GM23338 (cell line): ENCODE data around the gene SLC35F1. TPM values are rescaled to one million over a fixed set of nuclear protein-coding genes. Genes with fewer than 3 reads are reported as not detected.
"Not testable (repeated sequence)": the region's sequence is repeated elsewhere in the genome, so short reads cannot be mapped to it uniquely, and the experiment has no call there.

Source experiments
- ATAC-seq: fragments of 200-7000 bp; cut with Tn5 transposase; 3 replicates; pipeline ENCODE4 v1.9.1; 2020
- DNase-seq: peaks from one replicate; pipeline ENCODE4 v3.0.0-alpha.2; 2015; ENCODE audit warnings: low spot score
- H2AFZ ChIP-seq: fragments of 200-600 bp; sonication (generic); 2 replicates; pipeline ENCODE4 v1.8.0; 2016; ENCODE audit warnings: antibody characterized with exemption, mild to moderate bottlenecking, moderate library complexity
- H3F3A ChIP-seq: fragments of 200-600 bp; sonication (generic); replicated peaks from 2 replicates; pipeline ENCODE4 v1.8.0; 2017; ENCODE audit warnings: antibody characterized with exemption, mixed run types, low read depth
- H3K27ac ChIP-seq: fragments of 200-600 bp; sonication (generic); 2 replicates; pipeline ENCODE4 v1.6.1; 2016; ENCODE audit warnings: low read depth
- H3K27me3 ChIP-seq: fragments of 200-600 bp; sonication (generic); 2 replicates; pipeline ENCODE4 v1.8.0; 2016; ENCODE audit warnings: mild to moderate bottlenecking, mixed run types, moderate library complexity; ENCODE audit not compliant: insufficient read depth
- H3K36me3 ChIP-seq: fragments of 200-600 bp; sonication (generic); 2 replicates; pipeline ENCODE4 v1.8.0; 2016; ENCODE audit warnings: mild to moderate bottlenecking; ENCODE audit not compliant: insufficient read depth
- H3K4me1 ChIP-seq: fragments of 200-600 bp; sonication (generic); 2 replicates; pipeline ENCODE4 v1.8.0; 2016; ENCODE audit warnings: mild to moderate bottlenecking, moderate library complexity; ENCODE audit not compliant: insufficient read depth
- H3K4me2 ChIP-seq: fragments of 200-600 bp; sonication (generic); 2 replicates; pipeline ENCODE4 v1.7.1; 2017; ENCODE audit warnings: mixed run types
- H3K4me3 ChIP-seq: fragments of 200-600 bp; sonication (generic); 2 replicates; pipeline ENCODE4 v1.6.1; 2016; ENCODE audit warnings: mixed run types
- H3K79me2 ChIP-seq: fragments of 200-600 bp; sonication (generic); replicated peaks from 2 replicates; pipeline ENCODE4 v1.8.0; 2017; ENCODE audit warnings: mild to moderate bottlenecking; ENCODE audit not compliant: insufficient read depth
- H3K9me2 ChIP-seq: fragments of 200-600 bp; sonication (generic); 2 replicates; pipeline ENCODE4 v1.8.0; 2017; ENCODE audit not compliant: insufficient read depth
- H4K20me1 ChIP-seq: fragments of 200-600 bp; sonication (generic); replicated peaks from 2 replicates; pipeline ENCODE4 v1.8.0; 2017; ENCODE audit warnings: mild to moderate bottlenecking; ENCODE audit not compliant: insufficient read depth
- H3K27ac Mint-ChIP-seq: 2 replicates; pipeline ENCODE4 v1.8.0; 2020; ENCODE audit warnings: inconsistent platforms, mild to moderate bottlenecking, moderate library complexity, mixed read lengths
- H3K27me3 Mint-ChIP-seq: 3 replicates; pipeline ENCODE4 v1.8.0; 2022; ENCODE audit warnings: low read depth, mild to moderate bottlenecking, moderate library complexity, mixed read lengths, inconsistent platforms; ENCODE audit not compliant: insufficient read depth, poor library complexity
- H3K36me3 Mint-ChIP-seq: 3 replicates; pipeline ENCODE4 v1.8.0; 2021; ENCODE audit warnings: low read depth, mild to moderate bottlenecking, inconsistent platforms, moderate library complexity, mixed read lengths
- H3K4me1 Mint-ChIP-seq: 3 replicates; pipeline ENCODE4 v1.8.0; 2020; ENCODE audit warnings: mild to moderate bottlenecking, inconsistent platforms, mixed read lengths
- H3K4me3 Mint-ChIP-seq: 3 replicates; pipeline ENCODE4 v1.8.0; 2021; ENCODE audit warnings: moderate library complexity, mild to moderate bottlenecking, inconsistent platforms, mixed read lengths
- H3K9me3 Mint-ChIP-seq: 3 replicates; pipeline ENCODE4 v1.8.0; 2020; ENCODE audit warnings: moderate library complexity, mild to moderate bottlenecking, inconsistent platforms, mixed read lengths
- CREB1 ChIP-seq: fragments of 250-450 bp; sonication (Bioruptor Pico); IDR thresholded peaks from 2 replicates; pipeline ENCODE4 v1.5.0; 2020; ENCODE audit warnings: low read depth, mild to moderate bottlenecking, moderate library complexity
- CTCF ChIP-seq, 2 experiments: fragments of 200-600 bp in 1 of 2; sonication (generic) in 1 of 2; conservative IDR thresholded peaks; 2 replicates each; pipeline versions ENCODE4 v1.5.1 to v1.6.1; 2016 to 2017; ENCODE audit warnings: antibody characterized with exemption in 2 of 2, low read depth in 2 of 2, mild to moderate bottlenecking in 2 of 2, moderate library complexity in 1 of 2
- ETS1 ChIP-seq: IDR thresholded peaks from 2 replicates; pipeline ENCODE4 v1.6.1; 2016; ENCODE audit warnings: antibody characterized with exemption
- EZH2 ChIP-seq: fragments of 200-600 bp; sonication (generic); IDR thresholded peaks from one replicate; pipeline ENCODE4 v1.8.0; 2017; ENCODE audit warnings: antibody characterized with exemption, mild to moderate bottlenecking, low read depth; ENCODE audit not compliant: unreplicated experiment
- EZH2phosphoT487 ChIP-seq: fragments of 200-600 bp; sonication (generic); IDR thresholded peaks from one replicate; pipeline ENCODE4 v1.8.1; 2018; ENCODE audit warnings: antibody characterized with exemption; ENCODE audit not compliant: unreplicated experiment
- STAT1 ChIP-seq: IDR thresholded peaks from one replicate; pipeline ENCODE4 v1.6.1; 2016; ENCODE audit warnings: antibody characterized with exemption; ENCODE audit not compliant: unreplicated experiment
- ZNF114 ChIP-seq: fragments of 250-450 bp; sonication (Bioruptor Pico); IDR thresholded peaks from 2 replicates; pipeline ENCODE4 v1.5.0; 2020; ENCODE audit warnings: mild to moderate bottlenecking, moderate library complexity
- ZNF331 ChIP-seq: fragments of 250-450 bp; sonication (Bioruptor Pico); IDR thresholded peaks from 2 replicates; pipeline ENCODE4 v1.5.0; 2020; ENCODE audit warnings: low read depth, mild to moderate bottlenecking, moderate library complexity
- long read RNA-seq: library from polyadenylated mRNA; unstranded; transcript quantifications from one replicate; pipeline ENCODE4 v2.0.0, GENCODE V29; 2020; ENCODE audit not compliant: unreplicated experiment
- polyA plus RNA-seq: library from polyadenylated mRNA; unstranded; fragments of >200 nt; fragmentation: Nextera tagmentation; extraction: Ambion mirVana; gene quantifications from 2 replicates; pipeline ENCODE4 v1.2.1, GENCODE V29; 2016
- total RNA-seq: library from RNA; depleted of rRNA; stranded (reverse); fragments of >200 nt; shearing (Covaris generic); gene quantifications from 2 replicates; pipeline ENCODE4 v1.2.3, GENCODE V29; 2014; rRNA removed

Gene SLC35F1
- total RNA-seq (9.4 and 10.3 TPM in 2 replicates), polyA plus RNA-seq (3.0 and 3.4 TPM in 2 replicates)
- long read RNA-seq, full-length matches to known transcripts, result 1 of 2 reads
- long read RNA-seq, partial matches to known transcripts, result 0 of 2 reads
- long read RNA-seq, other reads (novel, unspliced or antisense), result 1 of 2 reads

GRCh38 chr6:117906958-117907600 lies at the start of gene SLC35F1:
TSS of gene SLC35F1 (plus strand) at chr6:117907264.
- Histone ChIP-seq H4K20me1 (peaks cover 3% of the 10 kb centered on the region), H3K79me2 (0 out of 2 replicates have a peak, but pooled peaks cover 3% of the 10 kb centered on the region), H3K4me1 (peaks cover 8% of the 10 kb centered on the region), H3K27me3 (peaks cover 45% of the 10 kb centered on the region), H3F3A (0 out of 2 replicates have a peak, but pooled peaks cover 4% of the 10 kb centered on the region), H3K9me2 (no peaks in the 10 kb centered on the region), H2AFZ (peak within 1 kb of the TSS; percentile 97), H3K4me2 (peak within 1 kb of the TSS; percentile 92), H3K36me3 (no peaks in the 10 kb centered on the region), H3K27ac (no peak within 1 kb of the TSS), H3K4me3 (peak within 1 kb of the TSS; percentile 80)
- TF ChIP-seq EZH2 (peak; percentile 9), CTCF (conservative IDR thresholded peaks at IDR 0.05; ENCODE audit: low read depth in 2 of 2) (peak; percentile 41 to 77), ZNF114 (CRISPR knock-in tag) (no peak)
- H3K27me3 Mint-ChIP-seq, result peaks cover 14% of the 10 kb centered on the region
- peak within 1 kb of the TSS; percentile 85 for H3K4me3 Mint-ChIP-seq
- peak; percentile 88 for DNase-seq
- no peaks in the 10 kb centered on the region; the same call in 2 of the 3 replicates for H3K36me3 Mint-ChIP-seq
- peaks cover 15% of the 10 kb centered on the region for H3K4me1 Mint-ChIP-seq
- no peaks in the 10 kb centered on the region for H3K9me3 Mint-ChIP-seq
- H3K27ac Mint-ChIP-seq, result no peak within 1 kb of the TSS
- peak; percentile 69 for ATAC-seq

DNA sequence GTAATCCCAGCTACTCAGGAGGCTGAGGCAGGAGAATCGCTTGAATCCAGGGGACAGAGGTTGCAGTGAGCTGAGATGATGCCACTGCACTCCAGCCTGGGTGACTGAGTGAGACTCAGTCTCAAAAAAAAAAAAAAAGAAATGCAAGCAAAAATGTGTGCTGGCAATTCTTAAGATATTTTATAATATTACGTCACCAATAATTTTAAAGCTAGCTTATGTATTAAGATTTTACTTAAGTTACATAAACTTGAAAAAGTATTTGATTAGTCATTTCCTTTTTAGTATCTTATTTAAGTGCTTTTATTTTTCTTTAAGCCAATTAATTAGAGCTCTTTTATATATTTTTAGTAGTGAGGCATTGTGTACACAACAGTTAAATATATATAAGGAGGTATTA lies 48.5 kb upstream of the SLC35F1 start:
- DNase-seq, H3K4me3 ChIP-seq, H3K9me2 ChIP-seq, H3K4me2 ChIP-seq, H2AFZ ChIP-seq, H3F3A ChIP-seq, ATAC-seq, H3K27ac Mint-ChIP-seq, H3K4me3 Mint-ChIP-seq, H3K27me3 Mint-ChIP-seq, H3K79me2 ChIP-seq, H3K36me3 ChIP-seq, H3K27ac ChIP-seq, H4K20me1 ChIP-seq: not testable (repeated sequence)
- peaks cover 29% of the 10 kb centered on the region for H3K36me3 Mint-ChIP-seq
- peaks cover 13% of the 10 kb centered on the region for H3K4me1 ChIP-seq
- peaks cover 11% of the 10 kb centered on the region; the same call in 1 of the 2 replicates for H3K27me3 ChIP-seq
- peaks cover 11% of the 10 kb centered on the region for H3K4me1 Mint-ChIP-seq
- peaks cover 47% of the 10 kb centered on the region for H3K9me3 Mint-ChIP-seq

- Mint-ChIP-seq H3K27ac (no peak overlapping the region), H3K36me3 (peaks cover 22% of the 10 kb centered on the region), H3K27me3 (peaks cover 5% of the 10 kb centered on the region), H3K9me3 (peaks cover 46% of the 10 kb centered on the region), H3K4me1 (peaks cover 11% of the 10 kb centered on the region), H3K4me3 (no peak overlapping the region)
- Histone ChIP-seq H3K4me3 (no peak overlapping the region), H3K36me3 (no peaks in the 10 kb centered on the region), H3K27ac (no peak overlapping the region), H3K79me2 (no peaks in the 10 kb centered on the region), H3K9me2 (no peaks in the 10 kb centered on the region), H2AFZ (no peak overlapping the region), H4K20me1 (no peaks in the 10 kb centered on the region), H3K4me1 (peaks cover 13% of the 10 kb centered on the region), H3K27me3 (peaks cover 11% of the 10 kb centered on the region; the same call in 1 of the 2 replicates), H3F3A (no peaks in the 10 kb centered on the region), H3K4me2 (no peak overlapping the region)
- TF ChIP-seq ZNF331, result no peak
- TF ChIP-seq STAT1, result no peak
- no peak for TF ChIP-seq ETS1
- TF ChIP-seq CTCF (conservative IDR thresholded peaks at IDR 0.05; ENCODE audit: low read depth in 2 of 2), result no peak
- TF ChIP-seq EZH2phosphoT487, result no peak
- no peak for TF ChIP-seq CREB1 (CRISPR knock-in tag)
- ATAC-seq (no peak), DNase-seq (no peak)
Observed at GRCh38 chr6:117861545-117861944, 45.5 kb upstream of the SLC35F1 start.
